ENCODE measurements around the gene MAP1B. TPM values are rescaled to one million over a fixed set of nuclear protein-coding genes. Genes with fewer than 3 reads are reported as not detected.

The MAP1B gene
- polyA plus RNA-seq (2011; rRNA removed) (55.3 and 56.3 TPM in 2 replicates), polyA minus RNA-seq (2011; rRNA and poly(A)+ RNA removed) (199 and 211 TPM in 2 replicates)

GRCh38 chr5:72107131-72107900, at the start of gene MAP1B:
Gene MAP1B (plus strand): TSS chr5:72107475. CDS start chr5:72107532, 57 bp downstream.
- no peaks in the 10 kb centered on the region for H3K27me3 ChIP-seq (ENCODE audit: control insufficient read depth, insufficient read depth, low read length)
- CTCF ChIA-PET, result interaction anchor here (0.8 kb wide), 1 partner anchor 325 kb away, joined by 4 read pairs; no protein-coding TSS in a partner anchor
- TF ChIP-seq CTCF (IDR thresholded peaks at IDR 0.05; ENCODE audit: low read depth, low read length), result no peak
- H3K4me3 ChIP-seq (ENCODE audit: low read depth, low read length), result peak within 1 kb of the TSS; percentile 91
- peak within 1 kb of the TSS; percentile 63 for H3K27ac ChIP-seq (ENCODE audit: low read depth, low read length)
- peak; percentile 24 for DNase-seq (ENCODE audit: low read depth, low spot score)
- POLR2A ChIA-PET, result interaction anchor here (0.8 kb wide), 1 partner anchor 170 kb away, joined by 4 read pairs; no protein-coding TSS in a partner anchor
- H3K9me3 ChIP-seq (ENCODE audit: control insufficient read depth, insufficient read depth, low read length), result no peaks in the 10 kb centered on the region; the same call in 1 of the 2 replicates

GRCh38 chr5:72057816-72058215, 49.5 kb upstream of the MAP1B start:
- CTCF ChIA-PET, result no interaction called here
- POLR2A ChIA-PET, result no interaction called here
- Histone ChIP-seq H3K4me3 (ENCODE audit: low read depth, low read length) (no peak overlapping the region), H3K9me3 (ENCODE audit: control insufficient read depth, insufficient read depth, low read length) (no peaks in the 10 kb centered on the region), H3K27me3 (ENCODE audit: control insufficient read depth, insufficient read depth, low read length) (peaks cover 22% of the 10 kb centered on the region), H3K27ac (ENCODE audit: low read depth, low read length) (no peak overlapping the region)
- TF ChIP-seq CTCF (IDR thresholded peaks at IDR 0.05; ENCODE audit: low read depth, low read length), result no peak
- no peak for DNase-seq (ENCODE audit: low read depth, low spot score)

- no peak for DNase-seq (ENCODE audit: low read depth, low spot score)
- Histone ChIP-seq H3K27ac (ENCODE audit: low read depth, low read length) (no peak overlapping the region), H3K27me3 (ENCODE audit: control insufficient read depth, insufficient read depth, low read length) (peaks cover 4% of the 10 kb centered on the region), H3K9me3 (ENCODE audit: control insufficient read depth, insufficient read depth, low read length) (no peaks in the 10 kb centered on the region), H3K4me3 (ENCODE audit: low read depth, low read length) (no peak overlapping the region)
- no peak for TF ChIP-seq CTCF (IDR thresholded peaks at IDR 0.05; ENCODE audit: low read depth, low read length)
- POLR2A ChIA-PET, result no interaction called here
- CTCF ChIA-PET, result no interaction called here
These were observed 44.0 kb upstream of the MAP1B start for GRCh38 chr5:72063219-72063819.

- no peak for DNase-seq (ENCODE audit: low read depth, low spot score)
- Histone ChIP-seq H3K4me3 (ENCODE audit: low read depth, low read length) (no peak overlapping the region), H3K9me3 (ENCODE audit: control insufficient read depth, insufficient read depth, low read length) (no peaks in the 10 kb centered on the region), H3K27ac (ENCODE audit: low read depth, low read length) (no peak overlapping the region), H3K27me3 (ENCODE audit: control insufficient read depth, insufficient read depth, low read length) (no peaks in the 10 kb centered on the region)
- CTCF ChIA-PET, result interaction anchor here (0.6 kb wide), 1 partner anchor 307 kb away, joined by 3 read pairs; no protein-coding TSS in a partner anchor
- no peak for TF ChIP-seq CTCF (IDR thresholded peaks at IDR 0.05; ENCODE audit: low read depth, low read length)
- POLR2A ChIA-PET, result no interaction called here
These were observed 42.3 kb upstream of the MAP1B start for GRCh38 chr5:72064801-72065570.

All from AG04450 (cell line).